NCI-H226 (cell line): ENCODE data around the gene HSP90AB1.
"Not testable (repeated sequence)": the region's sequence is repeated elsewhere in the genome, so short reads cannot be mapped to it uniquely, and the experiment has no call there.

Experiments used
- DNase-seq: peaks from one replicate; pipeline ENCODE4 v3.0.0-alpha.2; 2015

The HSP90AB1 gene

GRCh38 chr6:44222486-44223318 is 24.2 kb upstream of the HSP90AB1 start:
- DNase-seq, result no peak

GRCh38 chr6:44223319-44224028 is 23.4 kb upstream of the HSP90AB1 start, which contains the start of gene SLC29A1:
TSS of gene SLC29A1 (plus strand) at chr6:44223595. CDS start at chr6:44227314, 3,719 bp downstream.
- peak; percentile 45 for DNase-seq

DNA sequence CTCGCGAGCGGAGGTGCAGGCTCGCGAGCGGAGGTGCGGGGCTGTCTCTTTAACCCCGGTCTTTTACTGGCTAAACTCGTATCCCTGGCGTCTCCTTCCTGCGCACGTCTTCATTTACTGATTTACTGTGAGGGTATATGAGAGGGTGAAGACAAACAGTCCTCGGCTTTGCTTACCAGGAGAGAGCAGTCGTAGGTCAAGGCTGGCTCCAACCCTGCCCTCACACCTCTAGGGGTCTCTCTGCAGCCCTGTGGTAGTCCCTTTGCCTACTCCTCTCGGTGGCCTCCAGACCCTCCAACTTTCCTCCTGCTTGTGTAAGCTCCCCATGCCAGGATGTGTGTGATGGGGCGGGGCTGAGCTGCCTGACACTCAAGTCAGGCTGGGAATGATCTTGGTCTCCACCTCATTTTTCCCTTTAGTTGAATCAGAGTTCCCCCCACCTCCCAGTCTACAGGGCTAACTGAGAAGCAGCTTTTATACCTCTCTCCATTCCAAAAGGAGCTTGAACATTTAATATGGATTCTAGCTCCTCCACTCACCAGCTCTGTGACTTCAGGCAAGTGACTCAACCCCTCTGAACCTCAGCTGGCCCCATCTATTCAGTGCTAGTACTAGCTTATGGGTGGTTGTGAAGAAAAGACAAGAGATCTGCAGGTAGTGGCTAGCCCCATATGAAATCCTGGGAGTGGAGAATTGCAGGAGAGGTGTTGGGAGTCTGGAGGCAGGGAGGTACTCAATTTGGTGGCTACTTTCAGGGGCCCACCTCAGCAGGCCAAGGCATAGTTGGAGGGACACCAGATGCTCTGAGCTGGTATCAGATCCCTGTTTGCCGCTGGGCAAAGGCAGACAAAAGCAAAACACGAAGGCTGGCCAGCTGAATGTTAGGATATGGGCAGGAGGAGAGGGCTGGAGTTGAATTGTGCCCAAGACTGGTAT is 22.6 kb upstream of the HSP90AB1 start:
- DNase-seq, result no peak

- DNase-seq, result no peak
Observed at GRCh38 chr6:44224965-44225305, 22.0 kb upstream of the HSP90AB1 start.

GRCh38 chr6:44225579-44226325 is 21.1 kb upstream of the HSP90AB1 start:
- no peak for DNase-seq

DNA sequence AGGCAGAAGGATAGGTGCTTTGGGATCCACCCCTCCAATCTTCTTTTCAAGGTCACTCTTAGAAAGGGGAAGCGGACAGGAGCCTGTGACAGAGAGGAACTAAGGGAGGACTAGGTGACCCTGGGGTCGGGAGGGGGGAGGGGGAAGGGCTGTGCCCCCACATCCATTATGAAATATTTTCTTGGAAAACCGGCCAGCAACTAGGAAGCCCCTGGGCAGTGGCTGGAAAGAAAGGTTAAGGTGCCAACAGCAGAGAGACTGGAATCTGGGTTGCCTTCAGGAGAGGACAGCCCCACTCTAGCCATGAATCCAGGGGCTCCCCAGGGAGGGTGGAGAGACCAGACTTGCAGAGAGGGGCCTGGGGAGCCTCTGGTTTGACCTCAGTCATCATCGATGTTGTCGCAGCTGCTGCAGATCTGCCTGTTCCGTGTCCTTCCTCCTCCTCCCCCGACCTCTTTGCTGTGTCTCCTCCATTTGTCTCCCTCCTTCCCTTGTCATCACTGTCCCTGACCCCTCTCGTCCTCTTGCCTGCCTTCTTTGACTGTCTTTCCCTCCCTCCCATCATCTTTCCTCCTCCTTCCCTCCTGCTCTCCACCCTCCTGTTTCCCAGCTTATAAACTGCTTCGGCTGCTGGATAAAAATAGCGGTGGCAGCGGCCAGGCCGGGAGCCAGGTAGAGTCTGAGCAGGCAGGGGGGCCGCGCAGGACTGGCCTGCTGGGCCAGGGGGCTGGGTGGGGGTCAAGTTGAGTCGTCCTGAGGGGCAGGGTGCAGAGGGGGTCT is 20.3 kb upstream of the HSP90AB1 start:
- no peak for DNase-seq

DNA sequence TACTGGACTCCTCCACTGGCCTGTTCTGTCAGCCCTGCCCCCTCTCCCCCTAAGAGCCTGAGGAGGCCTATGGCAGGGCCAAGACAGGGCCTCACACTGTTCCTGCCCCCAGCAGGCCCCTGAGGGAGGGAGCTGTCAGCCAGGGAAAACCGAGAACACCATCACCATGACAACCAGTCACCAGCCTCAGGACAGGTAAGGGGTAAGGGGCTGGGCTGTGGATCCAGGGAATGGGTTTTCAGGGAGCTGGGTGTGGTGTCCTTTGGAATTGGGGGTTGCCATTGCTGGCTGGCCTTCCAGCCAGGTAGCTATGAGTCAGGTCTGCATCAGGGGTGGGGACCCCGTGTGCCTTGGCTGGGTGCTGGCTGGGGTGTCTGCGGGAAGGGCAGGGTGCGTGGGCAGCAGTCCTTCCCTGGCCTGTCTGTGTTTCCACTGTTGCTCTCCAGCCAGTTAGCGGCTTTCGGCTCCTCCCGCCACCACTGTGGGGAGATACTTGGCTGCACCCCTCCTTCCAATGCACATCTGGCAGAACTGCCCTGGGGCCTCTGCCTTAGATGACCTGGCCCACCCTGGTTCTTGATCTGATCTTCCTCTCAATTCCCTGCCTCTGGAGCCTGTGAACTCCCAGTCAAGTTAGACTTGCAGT is 19.6 kb upstream of the HSP90AB1 start:
- no peak for DNase-seq

DNA sequence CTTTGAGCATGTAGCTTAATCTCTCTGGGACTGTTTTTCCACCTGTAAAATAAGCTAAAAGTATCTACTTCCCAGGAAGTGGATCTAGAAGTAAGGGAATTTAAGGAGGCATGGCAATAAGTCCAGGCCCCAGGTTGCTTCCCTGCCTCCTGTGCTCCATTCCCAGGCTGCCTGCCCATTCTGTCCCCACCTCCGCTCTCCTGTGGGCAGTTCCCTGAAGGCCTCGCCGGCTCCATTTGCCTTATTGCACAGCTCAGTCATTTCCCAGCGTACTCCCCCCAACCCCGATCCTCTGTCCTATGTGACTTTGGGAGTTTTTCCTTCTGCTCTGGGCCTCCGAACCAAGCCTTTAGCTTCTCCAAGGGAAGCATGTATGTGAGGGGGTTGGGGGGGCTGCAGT is 18.9 kb upstream of the HSP90AB1 start:
- no peak for DNase-seq

DNA sequence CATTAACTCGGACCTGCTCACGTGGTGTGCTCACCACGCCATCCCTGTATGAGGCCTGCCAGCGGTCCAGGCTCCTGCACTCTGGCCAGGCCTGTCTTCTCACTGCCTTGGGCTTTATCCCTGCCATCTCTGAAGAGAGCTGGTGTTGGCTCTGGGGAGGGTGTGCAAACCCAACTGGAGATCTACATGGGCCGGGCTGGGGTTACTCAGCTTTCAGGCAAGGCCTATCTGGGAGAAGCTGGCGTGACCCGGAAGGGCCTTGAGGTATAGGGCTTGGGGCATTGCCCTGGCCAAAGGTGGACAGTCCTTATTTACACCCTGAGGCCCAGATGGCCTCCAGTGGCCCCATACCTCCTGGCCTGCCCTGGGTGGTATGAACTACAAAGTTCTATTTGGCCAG is 18.5 kb upstream of the HSP90AB1 start:
- DNase-seq, result no peak

GRCh38 chr6:44228836-44229235 is 18.1 kb upstream of the HSP90AB1 start:
- no peak for DNase-seq

DNA sequence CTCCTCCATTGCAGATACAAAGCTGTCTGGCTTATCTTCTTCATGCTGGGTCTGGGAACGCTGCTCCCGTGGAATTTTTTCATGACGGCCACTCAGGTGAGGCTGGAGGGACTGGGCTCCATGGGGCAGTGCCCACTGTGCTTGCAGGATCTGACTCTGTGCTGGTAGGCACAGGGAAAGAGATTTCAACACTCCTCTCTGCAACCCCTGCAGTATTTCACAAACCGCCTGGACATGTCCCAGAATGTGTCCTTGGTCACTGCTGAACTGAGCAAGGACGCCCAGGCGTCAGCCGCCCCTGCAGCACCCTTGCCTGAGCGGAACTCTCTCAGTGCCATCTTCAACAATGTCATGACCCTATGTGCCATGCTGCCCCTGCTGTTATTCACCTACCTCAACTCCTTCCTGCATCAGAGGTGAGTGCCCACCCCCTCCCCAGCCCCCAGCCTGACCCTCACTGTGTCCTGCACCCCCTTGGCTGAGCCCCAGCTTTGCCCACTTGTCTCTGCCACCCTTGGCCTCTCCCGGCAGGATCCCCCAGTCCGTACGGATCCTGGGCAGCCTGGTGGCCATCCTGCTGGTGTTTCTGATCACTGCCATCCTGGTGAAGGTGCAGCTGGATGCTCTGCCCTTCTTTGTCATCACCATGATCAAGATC is 17.4 kb upstream of the HSP90AB1 start:
- DNase-seq, result no peak

DNA sequence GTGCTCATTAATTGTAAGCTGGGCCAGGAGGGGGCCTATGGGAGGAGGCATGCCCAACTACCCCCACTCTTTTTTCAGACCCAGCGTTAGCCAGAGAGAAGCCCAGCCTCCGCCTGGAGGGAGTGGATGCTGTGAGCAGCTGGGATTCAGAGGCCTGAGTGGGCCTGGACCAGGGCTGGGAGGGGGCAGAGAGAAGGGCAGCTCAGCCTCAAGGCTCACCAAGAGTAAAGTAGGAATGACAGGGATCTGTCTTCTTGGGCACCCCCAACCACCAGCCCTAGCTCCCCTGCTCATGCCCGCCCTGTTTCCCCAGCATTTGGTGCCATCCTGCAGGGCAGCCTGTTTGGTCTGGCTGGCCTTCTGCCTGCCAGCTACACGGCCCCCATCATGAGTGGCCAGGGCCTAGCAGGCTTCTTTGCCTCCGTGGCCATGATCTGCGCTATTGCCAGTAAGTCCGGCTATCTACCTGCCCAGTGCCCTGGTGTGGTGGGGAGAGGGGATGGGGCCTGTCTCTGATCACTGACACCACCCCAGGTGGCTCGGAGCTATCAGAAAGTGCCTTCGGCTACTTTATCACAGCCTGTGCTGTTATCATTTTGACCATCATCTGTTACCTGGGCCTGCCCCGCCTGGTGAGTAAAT is 16.7 kb upstream of the HSP90AB1 start:
- no peak for DNase-seq

GRCh38 chr6:44231426-44231825 is 15.5 kb upstream of the HSP90AB1 start:
- not testable (repeated sequence) for DNase-seq

DNA sequence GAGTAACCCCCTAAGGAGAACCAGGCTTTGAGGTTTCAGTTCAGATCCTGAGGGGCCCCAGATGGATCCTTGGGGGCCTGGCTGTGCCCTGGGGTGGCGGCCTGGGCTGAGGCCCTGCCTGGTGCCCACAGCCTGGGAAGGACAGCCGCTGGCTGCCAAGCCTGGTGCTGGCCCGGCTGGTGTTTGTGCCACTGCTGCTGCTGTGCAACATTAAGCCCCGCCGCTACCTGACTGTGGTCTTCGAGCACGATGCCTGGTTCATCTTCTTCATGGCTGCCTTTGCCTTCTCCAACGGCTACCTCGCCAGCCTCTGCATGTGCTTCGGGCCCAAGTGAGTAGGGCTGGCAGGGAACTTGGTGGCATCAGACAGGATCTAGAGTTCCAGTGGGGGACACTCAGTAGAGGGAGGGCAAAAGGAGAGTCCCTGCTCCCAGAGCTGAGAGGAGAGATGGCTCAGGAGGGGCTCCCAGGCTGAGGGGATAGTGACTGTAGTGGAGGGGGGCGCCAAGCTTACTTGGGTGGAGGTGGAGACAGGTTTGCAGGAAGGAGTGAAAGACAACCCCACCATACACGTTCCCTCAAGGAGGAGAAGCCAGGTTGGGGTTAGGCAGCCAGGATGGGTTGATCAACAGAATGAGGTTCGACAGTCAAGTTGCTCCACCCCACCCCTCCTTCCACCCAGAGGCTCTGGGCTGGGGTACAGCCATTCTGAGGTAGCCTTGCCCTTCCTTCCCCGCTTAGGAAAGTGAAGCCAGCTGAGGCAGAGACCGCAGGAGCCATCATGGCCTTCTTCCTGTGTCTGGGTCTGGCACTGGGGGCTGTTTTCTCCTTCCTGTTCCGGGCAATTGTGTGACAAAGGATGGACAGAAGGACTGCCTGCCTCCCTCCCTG is 14.0 kb upstream of the HSP90AB1 start:
- DNase-seq, result no peak

GRCh38 chr6:44233567-44234100 is 13.3 kb upstream of the HSP90AB1 start:
- no peak for DNase-seq

- DNase-seq, result peak; percentile 81
Observed at GRCh38 chr6:44234101-44235025, 12.5 kb upstream of the HSP90AB1 start.

- no peak for DNase-seq
Observed at GRCh38 chr6:44235269-44235668, 11.6 kb upstream of the HSP90AB1 start.
